HG03354 (cell line): ENCODE results near the gene ITPR1.

Source experiments
- ATAC-seq: cut with Tn5 transposase; IDR thresholded peaks from one replicate; pipeline ENCODE4 v1.9.1; 2021; ENCODE audit warnings: mild to moderate bottlenecking; ENCODE audit not compliant: unreplicated experiment, poor library complexity, severe bottlenecking

Gene ITPR1

GRCh38 chr3:4748127-4748526 is 255.0 kb downstream of the ITPR1 start:
- no peak for ATAC-seq

GRCh38 chr3:4748701-4749378 is 255.7 kb downstream of the ITPR1 start:
- ATAC-seq, result peak; percentile 40

GRCh38 chr3:4749567-4750002 is 256.4 kb downstream of the ITPR1 start:
- peak; percentile 13 for ATAC-seq

DNA sequence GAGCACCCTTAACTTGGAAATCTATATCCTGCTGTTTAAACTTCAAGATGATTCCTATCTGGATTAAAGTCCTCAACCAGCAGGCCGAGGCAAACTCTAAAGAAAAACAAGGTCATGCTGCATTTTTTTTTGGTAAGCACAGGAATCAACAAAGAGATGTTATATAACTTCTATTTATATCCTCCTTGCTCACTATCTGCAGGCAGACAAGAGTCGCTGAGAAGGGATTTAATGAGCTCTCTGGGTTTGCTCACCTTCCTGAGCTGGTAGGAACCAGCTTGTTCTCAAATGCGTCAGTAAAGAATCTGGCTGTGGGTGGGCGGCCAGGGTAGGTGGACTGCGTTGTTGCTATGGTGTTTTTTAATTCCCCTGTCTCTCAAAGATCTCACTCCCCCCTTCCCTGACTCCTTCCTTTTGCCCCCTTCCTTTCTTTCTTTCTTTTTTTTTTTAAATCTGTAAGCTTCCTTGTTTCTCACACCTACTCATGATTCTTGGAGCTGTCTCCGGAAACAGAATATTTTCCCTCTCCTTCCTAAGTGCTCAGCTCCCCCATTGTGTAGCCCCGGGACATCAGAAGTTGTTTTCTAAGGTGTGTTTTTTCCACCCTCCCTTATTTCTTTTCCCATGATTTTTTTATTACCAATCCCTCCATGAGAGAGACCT is 257.3 kb downstream of the ITPR1 start:
- ATAC-seq, result no peak

DNA sequence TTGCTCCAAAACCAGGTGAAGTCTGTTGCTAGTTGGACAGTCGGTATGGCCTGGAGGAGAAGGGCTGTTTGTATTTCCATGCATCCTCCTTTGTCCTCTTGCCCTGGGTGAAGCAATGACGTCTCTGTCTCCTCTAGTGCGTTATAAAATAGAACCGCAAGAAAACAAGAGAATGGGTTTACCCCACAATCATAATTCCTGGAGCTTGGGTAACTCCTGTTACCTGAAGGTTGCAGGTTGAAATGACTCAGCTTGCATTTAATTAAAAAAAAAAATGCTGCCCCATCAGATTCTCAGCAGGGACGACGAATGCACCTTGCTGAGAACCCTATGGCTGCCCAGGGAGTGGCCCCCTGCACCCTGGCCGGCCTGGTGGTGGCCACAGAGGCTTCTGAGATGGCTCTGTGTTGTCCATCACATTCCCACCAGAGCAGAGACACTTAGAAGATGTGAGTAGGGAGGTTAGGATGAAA is 257.9 kb downstream of the ITPR1 start:
- no peak for ATAC-seq

- no peak for ATAC-seq
These were observed 258.5 kb downstream of the ITPR1 start for GRCh38 chr3:4751502-4752101.

GRCh38 chr3:4752201-4753072 is 259.3 kb downstream of the ITPR1 start:
- peak; percentile 37 for ATAC-seq

- ATAC-seq, result no peak
These were observed 260.0 kb downstream of the ITPR1 start for GRCh38 chr3:4753073-4753691.

DNA sequence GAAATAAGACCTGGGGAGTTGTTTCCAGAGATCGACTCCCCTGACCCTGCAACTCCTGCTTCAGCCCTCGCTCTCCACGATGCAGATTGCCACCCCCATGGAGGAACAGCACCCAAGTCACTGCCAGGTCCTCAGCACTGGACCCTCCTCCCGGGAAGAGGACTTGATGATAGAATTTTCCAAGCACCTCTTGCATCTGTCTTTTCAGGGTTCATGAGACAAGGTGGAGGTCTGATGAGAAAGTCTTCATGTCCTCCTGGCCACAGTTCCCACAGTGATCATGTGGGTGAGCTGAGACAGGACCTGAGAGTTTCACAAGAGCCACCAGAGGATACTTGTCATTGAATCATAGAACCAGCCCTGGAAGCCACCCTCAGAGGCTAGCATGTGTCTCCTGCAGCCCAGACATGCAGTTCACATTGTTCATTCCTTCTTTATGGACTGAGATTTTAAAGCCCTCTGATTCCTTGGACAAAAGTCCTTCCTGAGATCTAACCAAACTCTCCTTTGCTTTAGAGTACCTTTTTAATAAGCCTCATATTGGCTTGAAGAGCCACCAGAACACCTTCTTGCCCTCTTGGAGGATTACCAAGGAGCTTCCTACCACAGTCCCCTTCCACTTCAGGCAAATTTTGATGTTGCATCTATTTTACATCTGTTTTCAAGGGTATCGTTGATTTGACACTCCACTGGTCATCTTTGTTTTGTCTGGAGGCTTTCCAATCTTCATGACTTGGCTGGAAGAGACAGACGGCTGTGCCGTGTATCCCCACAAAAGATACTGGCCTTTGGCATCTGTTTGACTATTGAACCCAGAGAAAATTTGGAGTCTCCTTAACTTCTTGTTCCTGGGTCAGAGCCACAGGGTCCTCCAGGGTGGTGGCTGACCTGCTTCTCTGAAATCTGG is 261.3 kb downstream of the ITPR1 start:
- peak; percentile 68 for ATAC-seq

GRCh38 chr3:4755566-4755965 is 262.4 kb downstream of the ITPR1 start:
- ATAC-seq, result no peak

DNA sequence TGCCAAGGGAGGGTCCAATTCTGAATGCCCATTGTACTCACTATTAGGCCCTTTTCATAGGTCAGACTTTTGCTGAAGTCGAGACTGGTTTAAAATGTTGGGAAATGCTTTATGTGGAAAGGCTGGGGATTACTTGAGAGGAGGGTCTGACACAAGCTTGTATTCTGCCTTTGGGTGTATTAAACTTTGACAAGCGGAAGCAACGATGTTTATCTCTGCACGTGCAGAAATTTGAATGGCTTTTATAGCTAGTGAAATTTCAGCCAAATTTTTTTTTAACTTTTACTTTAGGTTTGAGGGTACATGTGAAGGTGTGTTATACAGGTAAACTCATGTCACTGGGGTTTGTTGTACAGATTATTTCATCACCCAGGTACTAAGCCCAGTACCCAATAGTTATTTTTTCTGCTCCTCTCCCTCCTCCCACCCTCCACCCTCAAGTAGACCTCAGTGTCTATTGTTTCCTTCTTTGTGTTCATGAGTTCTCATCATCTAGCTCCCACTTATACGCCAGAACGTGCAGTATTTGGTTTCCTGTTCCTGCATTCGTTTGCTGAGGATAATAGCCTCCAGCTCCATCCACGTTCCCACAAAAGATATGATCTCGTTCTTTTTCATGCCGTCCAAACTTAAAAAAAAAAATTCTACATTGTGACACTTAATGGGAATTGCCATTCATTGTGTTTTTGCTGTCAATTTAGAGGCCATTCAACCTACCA is 263.1 kb downstream of the ITPR1 start:
- no peak for ATAC-seq

DNA sequence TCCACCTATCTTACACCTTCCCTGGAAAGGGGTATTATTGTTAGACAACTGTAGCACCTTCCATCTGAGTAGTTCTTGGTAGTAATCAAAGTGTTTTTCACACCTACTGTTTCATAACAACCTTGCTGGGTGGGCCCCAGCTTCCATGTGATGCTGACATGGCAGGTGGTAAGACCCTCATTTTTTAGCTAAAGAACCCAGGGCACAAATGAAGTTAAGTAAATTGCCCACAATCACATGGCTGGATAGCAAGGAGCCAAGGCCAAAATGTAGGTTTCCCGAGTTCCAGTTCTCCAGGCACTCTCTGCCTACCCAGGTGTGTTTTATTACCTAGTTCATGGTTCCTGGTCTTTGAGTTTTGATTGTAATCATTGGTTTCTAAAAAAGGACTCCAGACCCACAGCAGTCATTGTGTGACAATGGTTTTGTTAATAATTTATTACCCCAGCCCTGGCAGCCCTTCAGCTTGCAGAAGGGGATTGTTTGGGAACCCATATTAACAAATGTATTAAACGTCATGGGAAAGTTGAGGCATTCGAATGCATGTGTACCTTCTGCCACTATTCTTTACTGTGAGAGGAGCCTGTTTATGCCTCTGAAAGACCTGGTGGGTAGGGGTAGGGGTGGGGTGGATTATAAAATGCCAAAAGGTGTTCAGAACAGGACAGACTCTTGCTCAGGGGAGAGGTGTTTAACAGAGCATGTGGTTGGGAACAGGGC is 263.9 kb downstream of the ITPR1 start:
- ATAC-seq, result peak; percentile 57

DNA sequence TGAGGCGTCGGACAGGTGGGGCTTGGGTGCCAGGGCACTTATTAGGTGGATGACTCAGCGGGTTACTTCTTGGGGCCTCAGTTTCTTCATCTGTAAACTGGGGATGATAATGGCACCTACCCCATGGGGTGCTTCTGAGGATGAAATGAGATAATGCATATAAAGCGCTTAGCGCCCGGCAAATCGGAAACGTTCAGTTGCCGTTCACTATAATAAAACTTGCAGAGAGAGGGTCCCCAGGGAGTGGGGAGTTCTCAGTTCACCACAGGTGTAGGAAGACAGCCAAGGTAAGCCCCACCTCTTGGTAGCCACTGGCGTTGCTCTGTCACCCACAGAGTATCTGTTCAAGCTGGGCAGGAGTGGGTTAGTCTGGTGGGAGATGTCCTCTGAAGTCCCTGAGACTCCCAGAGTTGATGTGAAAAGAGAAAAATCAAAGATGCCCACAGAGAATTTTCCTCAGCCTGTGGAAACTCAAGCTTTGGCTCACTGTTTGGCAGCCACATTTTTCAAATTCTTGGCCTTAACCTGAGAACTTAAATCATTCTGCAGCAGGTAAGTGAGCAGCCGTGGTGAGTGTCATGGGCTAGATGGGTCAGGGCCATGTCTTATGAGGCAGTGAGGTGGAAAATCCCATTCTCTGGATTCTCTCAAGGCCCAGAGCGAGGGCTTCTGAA is 264.6 kb downstream of the ITPR1 start:
- ATAC-seq, result no peak

- no peak for ATAC-seq
These were observed 265.2 kb downstream of the ITPR1 start for GRCh38 chr3:4758249-4758860.

GRCh38 chr3:4758957-4759656 is 266.0 kb downstream of the ITPR1 start:
- ATAC-seq, result no peak
